LNCaP clone FGC (cell line): ENCODE results near the gene NAV3.
"Not testable (repeated sequence)": the region's sequence is repeated elsewhere in the genome, so short reads cannot be mapped to it uniquely, and the experiment has no call there.

ENCODE experiments used
- DNase-seq: peaks from one replicate; pipeline ENCODE4 v3.0.0-alpha.2; 2011; ENCODE audit warnings: low read depth
- H3K4me3 ChIP-seq: 2 replicates; pipeline ENCODE4 v1.5.1; 2011; ENCODE audit warnings: mild to moderate bottlenecking, low read depth, low read length, control low read depth
- CTCF ChIP-seq: IDR thresholded peaks from 2 replicates; pipeline ENCODE4 v1.5.1; 2012; ENCODE audit warnings: mild to moderate bottlenecking; ENCODE audit not compliant: control insufficient read depth, insufficient read depth; ENCODE audit errors: extremely low read depth

Gene NAV3

GRCh38 chr12:78241446-78241845 lies 410.8 kb downstream of the NAV3 start:
- TF ChIP-seq CTCF = no peak
- no peak overlapping the region for H3K4me3 ChIP-seq
- DNase-seq = no peak

GRCh38 chr12:78244916-78245507 lies 414.3 kb downstream of the NAV3 start:
- DNase-seq = no peak
- no peak overlapping the region for H3K4me3 ChIP-seq
- no peak for TF ChIP-seq CTCF

GRCh38 chr12:78248321-78248720 lies 417.6 kb downstream of the NAV3 start:
- no peak for DNase-seq
- no peak for TF ChIP-seq CTCF
- no peak overlapping the region for H3K4me3 ChIP-seq

- TF ChIP-seq CTCF = no peak
- H3K4me3 ChIP-seq = no peak overlapping the region
- no peak for DNase-seq
Measured at GRCh38 chr12:78249578-78249977, 418.9 kb downstream of the NAV3 start.

- not testable (repeated sequence) for DNase-seq, H3K4me3 ChIP-seq
Measured at GRCh38 chr12:78257662-78258061, 427.0 kb downstream of the NAV3 start.

- no peak for DNase-seq
- TF ChIP-seq CTCF = no peak
- H3K4me3 ChIP-seq = no peak overlapping the region
Measured at GRCh38 chr12:78260976-78261375, 430.3 kb downstream of the NAV3 start.

GRCh38 chr12:78261901-78262300 lies 431.2 kb downstream of the NAV3 start:
- no peak for TF ChIP-seq CTCF
- DNase-seq = no peak
- no peak overlapping the region for H3K4me3 ChIP-seq
